DOHH2 (cell line): Measurements from ENCODE around the gene RALGAPA2.

Source experiments
- EZH2phosphoT487 ChIP-seq: fragments of 200-600 bp; sonication (generic); IDR thresholded peaks from 2 replicates; pipeline ENCODE4 v1.6.1; 2017; ENCODE audit warnings: borderline replicate concordance, mild to moderate bottlenecking, antibody characterized with exemption, low read length, moderate library complexity, mixed read lengths
- TF ChIP-seq, protein P1 (sequence below): fragments of 200-600 bp; sonication (generic); IDR thresholded peaks from one replicate; pipeline ENCODE4 v1.5.1; 2014; ENCODE audit warnings: antibody characterized with exemption, mild to moderate bottlenecking, low read depth, low read length; ENCODE audit not compliant: poor library complexity, severe bottlenecking

DNA sequence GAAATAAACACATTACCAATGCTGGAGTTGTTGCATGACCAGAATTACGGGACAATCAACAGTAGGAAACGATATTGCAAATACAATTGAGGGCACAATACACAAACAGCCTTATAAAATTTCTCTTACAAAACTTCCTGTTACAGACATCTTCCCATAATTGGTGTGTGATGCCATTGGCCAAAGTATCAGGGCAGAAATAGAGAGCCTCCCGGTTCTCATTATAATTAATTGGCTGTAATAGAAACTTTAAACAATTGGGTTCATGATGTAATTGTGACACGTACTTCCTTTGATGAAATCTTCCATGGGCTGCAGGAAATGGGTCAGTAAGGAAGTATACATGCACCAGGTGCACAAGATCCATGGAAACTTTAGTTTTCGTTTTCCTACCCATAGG lies 40.3 kb upstream of the RALGAPA2 start:
- TF ChIP-seq, protein P1, sequence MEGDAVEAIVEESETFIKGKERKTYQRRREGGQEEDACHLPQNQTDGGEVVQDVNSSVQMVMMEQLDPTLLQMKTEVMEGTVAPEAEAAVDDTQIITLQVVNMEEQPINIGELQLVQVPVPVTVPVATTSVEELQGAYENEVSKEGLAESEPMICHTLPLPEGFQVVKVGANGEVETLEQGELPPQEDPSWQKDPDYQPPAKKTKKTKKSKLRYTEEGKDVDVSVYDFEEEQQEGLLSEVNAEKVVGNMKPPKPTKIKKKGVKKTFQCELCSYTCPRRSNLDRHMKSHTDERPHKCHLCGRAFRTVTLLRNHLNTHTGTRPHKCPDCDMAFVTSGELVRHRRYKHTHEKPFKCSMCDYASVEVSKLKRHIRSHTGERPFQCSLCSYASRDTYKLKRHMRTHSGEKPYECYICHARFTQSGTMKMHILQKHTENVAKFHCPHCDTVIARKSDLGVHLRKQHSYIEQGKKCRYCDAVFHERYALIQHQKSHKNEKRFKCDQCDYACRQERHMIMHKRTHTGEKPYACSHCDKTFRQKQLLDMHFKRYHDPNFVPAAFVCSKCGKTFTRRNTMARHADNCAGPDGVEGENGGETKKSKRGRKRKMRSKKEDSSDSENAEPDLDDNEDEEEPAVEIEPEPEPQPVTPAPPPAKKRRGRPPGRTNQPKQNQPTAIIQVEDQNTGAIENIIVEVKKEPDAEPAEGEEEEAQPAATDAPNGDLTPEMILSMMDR = no peak
- no peak for TF ChIP-seq EZH2phosphoT487
